Measurements from ENCODE around the gene METTL26.
A peak's percentile ranks its signal among the peaks of the same experiment; 100 is the strongest.

Gene METTL26

GRCh38 chr16:634996-635395 is 1.1 kb downstream of the METTL26 start:
- H3K4me1 ChIP-seq (ENCODE audit: insufficient read depth, low read length), result peaks cover 45% of the 10 kb centered on the region
- H3K27me3 ChIP-seq (ENCODE audit: insufficient read depth, low read length), result no peaks in the 10 kb centered on the region
- peaks cover 17% of the 10 kb centered on the region for H3K36me3 ChIP-seq (ENCODE audit: insufficient read depth, low read length)
- H3K4me3 ChIP-seq (ENCODE audit: low read length), result peak overlapping the region; percentile 74
- H3K9me3 ChIP-seq (ENCODE audit: low read length), result no peaks in the 10 kb centered on the region
- no peak overlapping the region for H2AFZ ChIP-seq (ENCODE audit: low read depth, low read length)

- H3K4me1 ChIP-seq (ENCODE audit: insufficient read depth, low read length), result peaks cover 53% of the 10 kb centered on the region
- no peak overlapping the region for H2AFZ ChIP-seq (ENCODE audit: low read depth, low read length)
- no peak overlapping the region for H3K4me3 ChIP-seq (ENCODE audit: low read length)
- no peaks in the 10 kb centered on the region for H3K9me3 ChIP-seq (ENCODE audit: low read length)
- H3K36me3 ChIP-seq (ENCODE audit: insufficient read depth, low read length), result peaks cover 17% of the 10 kb centered on the region
- H3K27me3 ChIP-seq (ENCODE audit: insufficient read depth, low read length), result no peaks in the 10 kb centered on the region
These were observed 1.9 kb downstream of the METTL26 start for GRCh38 chr16:634051-634670.

- no peaks in the 10 kb centered on the region for H3K9me3 ChIP-seq (ENCODE audit: low read length)
- no peaks in the 10 kb centered on the region for H3K27me3 ChIP-seq (ENCODE audit: insufficient read depth, low read length)
- peaks cover 19% of the 10 kb centered on the region for H3K36me3 ChIP-seq (ENCODE audit: insufficient read depth, low read length)
- H3K4me1 ChIP-seq (ENCODE audit: insufficient read depth, low read length), result peaks cover 55% of the 10 kb centered on the region
- no peak overlapping the region for H3K4me3 ChIP-seq (ENCODE audit: low read length)
- no peak overlapping the region for H2AFZ ChIP-seq (ENCODE audit: low read depth, low read length)
These were observed 2.6 kb downstream of the METTL26 start for GRCh38 chr16:633336-634050.

GRCh38 chr16:632486-633335 is 3.4 kb downstream of the METTL26 start:
- peaks cover 24% of the 10 kb centered on the region for H3K36me3 ChIP-seq (ENCODE audit: insufficient read depth, low read length)
- no peak overlapping the region for H2AFZ ChIP-seq (ENCODE audit: low read depth, low read length)
- H3K4me1 ChIP-seq (ENCODE audit: insufficient read depth, low read length), result peaks cover 53% of the 10 kb centered on the region
- no peaks in the 10 kb centered on the region for H3K9me3 ChIP-seq (ENCODE audit: low read length)
- H3K27me3 ChIP-seq (ENCODE audit: insufficient read depth, low read length), result no peaks in the 10 kb centered on the region
- no peak overlapping the region for H3K4me3 ChIP-seq (ENCODE audit: low read length)

DNA sequence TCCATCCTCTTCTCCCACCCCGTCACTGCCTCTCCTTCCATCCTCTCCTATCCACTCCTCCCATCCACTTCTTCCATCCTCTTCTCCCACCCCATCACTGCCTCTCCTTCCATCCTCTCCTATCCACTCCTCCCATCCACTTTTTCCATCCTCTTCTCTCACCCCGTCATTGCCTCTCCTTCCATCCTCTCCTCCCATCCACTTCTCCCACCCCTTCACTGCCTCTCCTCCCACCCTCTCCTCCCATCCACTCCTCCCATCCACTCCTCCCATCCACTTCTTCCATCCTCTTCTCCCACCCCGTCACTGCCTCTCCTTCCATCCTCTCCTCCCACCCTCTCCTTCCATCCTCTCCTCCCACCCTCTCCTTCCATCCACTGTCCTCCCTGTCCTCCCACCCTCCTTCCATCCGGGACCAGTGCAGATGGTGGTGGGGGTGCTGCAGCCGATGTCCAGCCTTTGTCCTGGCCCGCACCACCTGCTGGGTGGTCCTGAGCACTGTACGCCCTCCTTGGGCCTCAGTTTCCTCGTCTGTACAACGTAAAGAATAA is 4.2 kb downstream of the METTL26 start:
- Histone ChIP-seq H3K4me3 (ENCODE audit: low read length) (no peak overlapping the region), H3K4me1 (ENCODE audit: insufficient read depth, low read length) (peaks cover 47% of the 10 kb centered on the region), H3K36me3 (ENCODE audit: insufficient read depth, low read length) (peaks cover 30% of the 10 kb centered on the region)

DNA sequence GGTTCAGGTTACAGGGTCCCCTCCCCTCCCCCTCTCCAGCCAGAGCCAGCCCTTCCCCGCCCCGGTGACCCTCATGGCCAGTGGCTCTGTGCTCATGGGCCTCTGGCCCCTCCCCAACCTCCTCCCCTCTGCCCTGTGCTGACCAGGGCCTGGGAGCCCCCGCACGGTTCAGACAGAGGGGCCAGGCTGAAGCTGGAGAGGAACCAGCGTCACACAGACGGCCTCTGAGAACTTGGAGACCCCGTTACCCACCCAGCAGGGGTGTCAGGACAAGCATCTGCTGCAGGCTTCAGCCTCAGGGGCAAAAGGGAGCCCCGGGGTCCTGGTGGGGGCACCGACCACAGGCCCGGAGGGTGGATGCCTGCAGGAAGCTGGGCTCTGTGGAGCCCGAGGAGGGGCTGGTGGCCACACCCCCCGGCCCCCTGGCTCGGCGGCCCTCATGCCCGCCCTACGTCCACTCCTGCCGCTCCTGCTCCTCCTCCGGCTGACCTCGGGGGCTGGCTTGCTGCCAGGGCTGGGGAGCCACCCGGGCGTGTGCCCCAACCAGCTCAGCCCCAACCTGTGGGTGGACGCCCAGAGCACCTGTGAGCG is 5.2 kb downstream of the METTL26 start, which contains the start of gene WFIKKN1:
WFIKKN1 (plus strand) TSS at position 171 of the 591 bp plus-strand sequence; CDS start at position 440, 269 bp downstream.
- H3K4me3 ChIP-seq (ENCODE audit: low read length), result peak within 1 kb of the TSS; percentile 29
- H3K9me3 ChIP-seq (ENCODE audit: low read length), result no peaks in the 10 kb centered on the region
- peaks cover 47% of the 10 kb centered on the region for H3K4me1 ChIP-seq (ENCODE audit: insufficient read depth, low read length)
- H3K27me3 ChIP-seq (ENCODE audit: insufficient read depth, low read length), result no peaks in the 10 kb centered on the region
- H3K36me3 ChIP-seq (ENCODE audit: insufficient read depth, low read length), result peaks cover 36% of the 10 kb centered on the region
- no peak within 1 kb of the TSS for H2AFZ ChIP-seq (ENCODE audit: low read depth, low read length)

More for the DNA sequence above, 4.2 kb downstream of the METTL26 start:
- Histone ChIP-seq H3K9me3 (ENCODE audit: low read length) (no peaks in the 10 kb centered on the region), H3K27me3 (ENCODE audit: insufficient read depth, low read length) (no peaks in the 10 kb centered on the region), H2AFZ (ENCODE audit: low read depth, low read length) (no peak overlapping the region)

GRCh38 chr16:630249-630814 is 5.8 kb downstream of the METTL26 start:
- Histone ChIP-seq H3K4me1 (ENCODE audit: insufficient read depth, low read length) (peaks cover 43% of the 10 kb centered on the region), H3K27me3 (ENCODE audit: insufficient read depth, low read length) (no peaks in the 10 kb centered on the region), H3K36me3 (ENCODE audit: insufficient read depth, low read length) (peaks cover 40% of the 10 kb centered on the region), H2AFZ (ENCODE audit: low read depth, low read length) (no peak overlapping the region), H3K9me3 (ENCODE audit: low read length) (no peaks in the 10 kb centered on the region), H3K4me3 (ENCODE audit: low read length) (peak overlapping the region; percentile 29)

DNA sequence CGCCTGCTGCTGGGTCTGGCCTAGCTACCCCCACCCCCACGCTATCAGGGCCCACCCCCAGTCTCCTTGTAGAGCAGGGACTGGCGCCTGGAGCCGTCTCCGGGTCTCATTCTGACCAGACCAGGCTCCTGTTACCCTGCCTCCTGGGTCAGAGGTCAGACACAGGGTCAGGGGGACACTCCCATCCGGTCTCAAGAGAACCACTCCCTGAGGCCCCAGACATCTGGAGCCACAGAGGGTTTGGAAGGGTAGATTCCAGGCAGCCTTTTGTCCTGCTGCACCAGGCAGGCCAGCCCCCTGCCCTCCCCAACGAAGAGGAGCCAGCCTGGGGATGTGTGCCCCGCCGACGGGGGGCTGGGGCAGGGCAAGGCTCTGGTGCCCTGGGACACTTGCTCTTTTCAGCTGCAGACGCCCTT is 6.3 kb downstream of the METTL26 start:
- no peaks in the 10 kb centered on the region for H3K9me3 ChIP-seq (ENCODE audit: low read length)
- peaks cover 40% of the 10 kb centered on the region for H3K36me3 ChIP-seq (ENCODE audit: insufficient read depth, low read length)
- H3K4me3 ChIP-seq (ENCODE audit: low read length), result peak overlapping the region; percentile 29
- H3K4me1 ChIP-seq (ENCODE audit: insufficient read depth, low read length), result peaks cover 39% of the 10 kb centered on the region
- H3K27me3 ChIP-seq (ENCODE audit: insufficient read depth, low read length), result no peaks in the 10 kb centered on the region
- H2AFZ ChIP-seq (ENCODE audit: low read depth, low read length), result no peak overlapping the region

DNA sequence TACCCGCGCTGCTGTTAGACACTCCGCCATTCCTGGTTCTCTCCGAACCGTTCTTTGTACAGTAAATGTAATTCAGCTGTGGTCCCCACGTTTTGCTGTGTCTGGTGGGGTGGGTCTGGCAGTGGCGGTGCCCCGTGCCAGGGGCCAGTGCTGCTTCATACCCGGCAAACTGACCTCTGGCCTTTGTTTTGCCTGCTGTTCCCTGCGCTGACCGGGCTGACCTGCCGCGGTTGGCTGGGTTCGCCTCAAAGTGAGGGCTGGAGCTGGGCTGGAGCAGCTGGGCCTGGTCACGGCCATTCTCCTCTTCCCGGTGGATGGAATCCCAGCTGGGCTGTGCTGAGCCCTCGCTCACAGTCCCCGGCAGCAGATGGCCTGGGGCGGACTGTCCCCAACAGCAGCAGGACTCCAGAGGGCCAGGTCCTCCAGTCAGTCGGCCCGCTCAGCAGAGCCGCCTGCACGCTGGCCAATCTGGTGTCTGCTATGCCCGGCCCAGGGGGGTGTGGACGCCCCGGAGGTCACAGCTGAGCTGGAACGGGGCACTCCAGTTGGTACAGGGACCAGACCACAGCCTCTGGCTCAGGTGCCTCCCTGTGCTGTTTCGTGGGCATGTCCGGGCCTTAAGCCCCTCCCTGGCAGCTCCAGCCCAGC is 6.8 kb downstream of the METTL26 start:
- no peaks in the 10 kb centered on the region for H3K9me3 ChIP-seq (ENCODE audit: low read length)
- H3K4me1 ChIP-seq (ENCODE audit: insufficient read depth, low read length), result peaks cover 38% of the 10 kb centered on the region
- H3K36me3 ChIP-seq (ENCODE audit: insufficient read depth, low read length), result peaks cover 38% of the 10 kb centered on the region
- no peaks in the 10 kb centered on the region for H3K27me3 ChIP-seq (ENCODE audit: insufficient read depth, low read length)
- no peak overlapping the region for H3K4me3 ChIP-seq (ENCODE audit: low read length)
- H2AFZ ChIP-seq (ENCODE audit: low read depth, low read length), result no peak overlapping the region

DNA sequence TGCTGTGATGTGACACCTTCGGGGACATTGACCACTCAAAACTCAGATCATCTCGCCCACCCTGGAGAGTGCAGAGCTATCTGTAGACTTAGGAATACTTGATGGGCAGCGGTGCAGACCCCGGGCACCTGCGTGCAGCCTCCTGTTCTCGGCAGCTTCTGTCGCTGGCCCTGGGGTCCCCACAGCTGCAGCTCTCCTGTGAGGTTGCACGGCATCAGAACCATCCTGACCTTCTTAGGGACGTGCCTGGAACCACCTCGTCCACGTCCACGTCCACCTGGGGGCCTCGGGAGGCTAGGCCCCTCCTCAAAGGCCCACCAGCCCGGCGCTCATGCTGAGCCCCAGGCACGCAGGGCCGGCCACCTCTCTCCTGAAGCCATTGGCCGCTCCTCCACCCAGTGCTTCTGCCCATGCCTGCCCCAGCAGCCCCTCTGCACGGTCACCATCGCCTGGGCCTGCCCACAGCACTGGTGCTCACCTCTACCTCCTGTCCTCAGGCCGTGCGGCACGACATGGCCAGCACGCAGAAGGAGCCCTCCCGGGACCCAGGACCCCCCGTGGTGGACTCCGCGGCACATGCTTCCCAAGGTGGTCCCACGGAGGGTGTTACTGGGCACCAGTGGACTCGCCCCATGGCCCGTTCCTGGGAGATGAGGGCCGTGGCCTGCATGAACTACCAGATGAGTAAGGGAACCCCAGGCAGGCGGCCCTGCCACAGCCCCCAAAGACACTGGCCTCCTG is 7.6 kb downstream of the METTL26 start:
- no peak overlapping the region for H2AFZ ChIP-seq (ENCODE audit: low read depth, low read length)
- no peak overlapping the region for H3K4me3 ChIP-seq (ENCODE audit: low read length)
- H3K4me1 ChIP-seq (ENCODE audit: insufficient read depth, low read length), result peaks cover 35% of the 10 kb centered on the region
- no peaks in the 10 kb centered on the region for H3K9me3 ChIP-seq (ENCODE audit: low read length)
- no peaks in the 10 kb centered on the region for H3K27me3 ChIP-seq (ENCODE audit: insufficient read depth, low read length)
- H3K36me3 ChIP-seq (ENCODE audit: insufficient read depth, low read length), result peaks cover 30% of the 10 kb centered on the region

- H3K36me3 ChIP-seq (ENCODE audit: insufficient read depth, low read length), result peaks cover 25% of the 10 kb centered on the region
- H3K4me1 ChIP-seq (ENCODE audit: insufficient read depth, low read length), result peaks cover 35% of the 10 kb centered on the region
- no peaks in the 10 kb centered on the region for H3K27me3 ChIP-seq (ENCODE audit: insufficient read depth, low read length)
- no peak overlapping the region for H3K4me3 ChIP-seq (ENCODE audit: low read length)
- no peak overlapping the region for H2AFZ ChIP-seq (ENCODE audit: low read depth, low read length)
- no peaks in the 10 kb centered on the region for H3K9me3 ChIP-seq (ENCODE audit: low read length)
These were observed 8.5 kb downstream of the METTL26 start for GRCh38 chr16:627454-628239.
